GM12878 (cell line): ENCODE results near the gene VWA7. TPM values are rescaled to one million over a fixed set of nuclear protein-coding genes. Genes with fewer than 3 reads are reported as not detected.

Experiments
- ATAC-seq: fragments of 200-7000 bp; cut with Tn5 transposase; 3 replicates; pipeline ENCODE4 v1.9.1; 2020; ENCODE audit warnings: mild to moderate bottlenecking, moderate library complexity
- BruUV-seq: library from RNA; stranded (reverse); fragments of 400-500 nt; replicated peaks from 2 replicates; lab custom pipeline; 2021; lab: Mats Ljungman, UMichigan
- CTCF ChIA-PET: fragments of 300-600 bp; sonication (Branson Sonifier 250); formaldehyde crosslinking; extraction: SDS; loops from one replicate; lab custom pipeline; 2021; ENCODE audit warnings: inconsistent platforms; lab: Yijun Ruan, JAX
- POLR2A ChIA-PET: fragments of 350-600 bp; formaldehyde crosslinking; extraction: SDS; loops from one replicate; lab custom pipeline; 2021; ENCODE audit warnings: inconsistent platforms; lab: Charles Lee
- RAD21 ChIA-PET: fragments of 300-600 bp; sonication (Branson Sonifier 250); formaldehyde crosslinking; loops from one replicate; lab custom pipeline; 2023; ENCODE audit warnings: antibody characterized with exemption; ENCODE audit not compliant: unreplicated experiment; lab: Charles Lee
- SMC1A ChIA-PET: fragments of 300-600 bp; sonication (Branson Sonifier 250); formaldehyde crosslinking; loops from one replicate; lab custom pipeline; 2023; ENCODE audit not compliant: unreplicated experiment, uncharacterized antibody; lab: Charles Lee
- DNase-seq: peaks from one replicate; pipeline ENCODE4 v3.0.0-alpha.2; 2011; ENCODE audit warnings: low read depth, low spot score
- FAIRE-seq: peaks from 3 replicates; lab custom pipeline; 2011; peaks lifted over from hg19 to GRCh38; lab: Jason Lieb, UNC
- H2AFZ ChIP-seq: 2 replicates; pipeline ENCODE4 v1.6.0; 2011; ENCODE audit warnings: low read depth, low read length, control low read depth; ENCODE audit not compliant: control insufficient read depth
- H3K27ac ChIP-seq: 2 replicates; pipeline ENCODE4 v1.5.1; 2011; ENCODE audit warnings: control low read depth; ENCODE audit not compliant: control insufficient read depth, insufficient read depth
- H3K27me3 ChIP-seq, 2 experiments: replicated peaks in 1 of 2; 2 replicates each; pipeline versions ENCODE4 v1.6.0 to v1.6.1; 2011; ENCODE audit warnings: low read length in 1 of 2; ENCODE audit not compliant: control insufficient read depth in 2 of 2, insufficient read depth in 2 of 2
- H3K36me3 ChIP-seq, 2 experiments: 2 replicates each; pipeline ENCODE4 v1.5.1; 2011; ENCODE audit warnings: low read length in 1 of 2; ENCODE audit not compliant: control insufficient read depth in 2 of 2, insufficient read depth in 2 of 2
- H3K4me1 ChIP-seq: 2 replicates; pipeline ENCODE4 v1.6.1; 2011; ENCODE audit warnings: mild to moderate bottlenecking, low read length, moderate library complexity, mixed read lengths; ENCODE audit not compliant: control insufficient read depth, insufficient read depth
- H3K4me2 ChIP-seq: 2 replicates; pipeline ENCODE4 v1.6.0; 2011; ENCODE audit warnings: control low read depth; ENCODE audit not compliant: control insufficient read depth, insufficient read depth
- H3K4me3 ChIP-seq: fragments of 200-600 bp; sonication (generic); 2 replicates; pipeline ENCODE4 v1.5.1; 2016
- H3K79me2 ChIP-seq: 2 replicates; pipeline ENCODE4 v1.6.0; 2011; ENCODE audit warnings: low read length; ENCODE audit not compliant: control insufficient read depth, insufficient read depth
- H3K9ac ChIP-seq: 2 replicates; pipeline ENCODE4 v1.8.0; 2011; ENCODE audit warnings: low read length, control low read depth, mixed read lengths; ENCODE audit not compliant: control insufficient read depth, insufficient read depth
- H3K9me3 ChIP-seq: replicated peaks from 3 replicates; pipeline ENCODE4 v1.5.1; 2011; ENCODE audit warnings: mild to moderate bottlenecking, low read length; ENCODE audit not compliant: control insufficient read depth, insufficient read depth
- H4K20me1 ChIP-seq: 2 replicates; pipeline ENCODE4 v1.6.0; 2011; ENCODE audit not compliant: control insufficient read depth, insufficient read depth
- BHLHE40 ChIP-seq, 2 experiments: fragments of 450-650 bp in 1 of 2; IDR thresholded peaks; 2 replicates each; pipeline ENCODE4 v1.6.1; 2011 to 2017; ENCODE audit warnings: low read depth in 2 of 2, borderline replicate concordance in 1 of 2, improper control_type of control experiment in 1 of 2, low read length in 1 of 2, mild to moderate bottlenecking in 1 of 2
- DPF2 ChIP-seq: fragments of 450-650 bp; IDR thresholded peaks from 2 replicates; pipeline ENCODE4 v1.6.1; 2017; ENCODE audit warnings: mild to moderate bottlenecking
- E2F4 ChIP-seq: IDR thresholded peaks from 2 replicates; pipeline ENCODE4 v1.6.1; 2012; ENCODE audit warnings: low read depth, low read length, improper control_type of control experiment
- JUNB ChIP-seq: IDR thresholded peaks from 2 replicates; pipeline ENCODE4 v1.6.1; 2016; ENCODE audit warnings: antibody characterized with exemption, mild to moderate bottlenecking
- KLF5 ChIP-seq: fragments of 450-650 bp; IDR thresholded peaks from 2 replicates; pipeline ENCODE4 v1.6.1; 2014; ENCODE audit warnings: mild to moderate bottlenecking; ENCODE audit not compliant: partially characterized antibody
- NFYA ChIP-seq: IDR thresholded peaks from 2 replicates; pipeline ENCODE4 v1.6.1; 2011; ENCODE audit warnings: low read depth, mild to moderate bottlenecking, low read length, improper control_type of control experiment, borderline replicate concordance
- PKNOX1 ChIP-seq: fragments of 450-650 bp; IDR thresholded peaks from 2 replicates; pipeline ENCODE4 v1.6.1; 2016; ENCODE audit warnings: mild to moderate bottlenecking
- SUZ12 ChIP-seq: fragments of 200-600 bp; sonication (generic); IDR thresholded peaks from one replicate; pipeline ENCODE4 v1.6.1; 2018; ENCODE audit warnings: antibody characterized with exemption, mild to moderate bottlenecking; ENCODE audit not compliant: unreplicated experiment
- TCF3 ChIP-seq: IDR thresholded peaks from 2 replicates; pipeline ENCODE4 v1.6.1; 2012; ENCODE audit warnings: low read depth, mild to moderate bottlenecking, low read length, borderline replicate concordance; ENCODE audit not compliant: insufficient read depth
- YY1 ChIP-seq: IDR thresholded peaks from 2 replicates; pipeline ENCODE4 v1.6.1; 2011; ENCODE audit warnings: low read depth, mild to moderate bottlenecking, low read length
- ZNF592 ChIP-seq: fragments of 450-650 bp; IDR thresholded peaks from 2 replicates; pipeline ENCODE4 v1.6.1; 2017; ENCODE audit warnings: mild to moderate bottlenecking, moderate library complexity
- ZNF687 ChIP-seq: fragments of 450-650 bp; IDR thresholded peaks from 2 replicates; pipeline ENCODE4 v1.6.1; 2017; ENCODE audit warnings: mild to moderate bottlenecking, moderate library complexity
- WGBS: methylation state at CpG from one replicate; pipeline ENCODE4 v1.1.6; 2016; ENCODE audit warnings: low lambda C conversion rate; ENCODE audit not compliant: insufficient replicate concordance, insufficient coverage; ENCODE audit errors: missing lambda C conversion rate; 5-methylcytosine and 5-hydroxymethylcytosine counted together
- in situ Hi-C: fragments of 300-500 bp; cut with MboI; formaldehyde crosslinking; loops from 9 replicates; pipeline ENCODE4 v1.14.3; 2018; ENCODE audit warnings: mixed read lengths
- intact Hi-C: fragments of 100-400 bp; cut with micrococcal nuclease; formaldehyde crosslinking; loops from one replicate; pipeline ENCODE4 v1.14.2; 2022; ENCODE audit not compliant: unreplicated experiment
- polyA plus RNA-seq, 11 experiments: library from polyadenylated mRNA; depleted of rRNA in 4 of 11; unstranded in 6 of 11; stranded (reverse) in 5 of 11; fragments of >200 nt; fragmentation: Nextera tagmentation in 4 of 11; fragmentation: Illumina TruSeq in 1 of 11; extraction: Ambion mirVana in 4 of 11; extraction: Trizol in 1 of 11; gene quantifications; 1 replicate in 1 of 11; 2 replicates in 10 of 11; pipeline versions ENCODE4 v1.2.1 to v1.2.3, GENCODE V29; 2011 to 2016; ENCODE audit warnings: inconsistent platforms in 2 of 11, missing spikeins in 2 of 11, low read depth in 1 of 11
- total RNA-seq, 4 experiments: library from RNA; depleted of rRNA in 3 of 4; stranded (reverse); fragments of >200 nt in 3 of 4; fragmentation: Illumina TruSeq in 1 of 4; extraction: Trizol in 1 of 4; gene quantifications; 2 replicates each; pipeline versions ENCODE4 v1.2.1 to v1.2.3, GENCODE V29; 2013 to 2021

Gene VWA7
- total and polyA plus RNA-seq, 10 of the 15 experiments (the other 5 are each of a cell fraction or from before 2014, with no cell fraction given) = 0.11 to 3.1 (median 1.2) TPM; not detected in 1

GRCh38 chr6:31760790-31761189, 16.3 kb downstream of the VWA7 start (continued):
- TF ChIP-seq ZNF687 = no peak

- no TSS peak for BruUV-seq
- in situ Hi-C loops (no loop called here), intact Hi-C loops (no loop called here)
- H3K79me2 ChIP-seq = no peaks in the 10 kb centered on the region
- H3K27me3 ChIP-seq = no peaks in the 10 kb centered on the region
- no peak overlapping the region for H3K4me2 ChIP-seq
- no peaks in the 10 kb centered on the region for H3K9me3 ChIP-seq
- POLR2A ChIA-PET = interaction anchor here (1.0 kb wide), 1 partner anchor 43 kb away, joined by 3 read pairs; no protein-coding TSS in a partner anchor
- FAIRE-seq = no peak
- no peak overlapping the region for H2AFZ ChIP-seq
- CTCF ChIA-PET = interaction anchor here (1.0 to 4.2 kb wide), 3 partner anchors 12 to 132 kb away, joined by 3 to 24 read pairs (median 3); no protein-coding TSS in a partner anchor
- SMC1A ChIA-PET = no interaction called here
- 97% methylated on average over 2 of the region's 2 CpGs for WGBS
- ATAC-seq = no peak
- H4K20me1 ChIP-seq = no peaks in the 10 kb centered on the region
- no peak for DNase-seq
- H3K4me1 ChIP-seq = no peaks in the 10 kb centered on the region
- H3K4me3 ChIP-seq = no peak overlapping the region
- H3K36me3 ChIP-seq = no peaks in the 10 kb centered on the region; a peak in 2 of 4 replicates
- no peak overlapping the region for H3K27ac ChIP-seq
- no peak overlapping the region for H3K9ac ChIP-seq
- RAD21 ChIA-PET = interaction anchor here (0.9 kb wide), 1 partner anchor 19 kb away, joined by 5 read pairs; the partner anchor contains the start of gene MSH5
- no peak for TF ChIP-seq YY1
- no peak for TF ChIP-seq NFYA
- TF ChIP-seq SUZ12 = no peak
- TF ChIP-seq PKNOX1 = no peak
- no peak for TF ChIP-seq E2F4
- no peak for TF ChIP-seq KLF5
- no peak for TF ChIP-seq TCF3
- no peak for TF ChIP-seq BHLHE40 (IDR thresholded peaks at IDR 0.05; ENCODE audit: borderline replicate concordance in 1 of 2, low read depth in 2 of 2, low read length in 1 of 2)
- no peak for TF ChIP-seq DPF2
- no peak for TF ChIP-seq ZNF592
- no peak for TF ChIP-seq JUNB
Measured at GRCh38 chr6:31758281-31758680, 18.8 kb downstream of the VWA7 start.
